Measurements from ENCODE around the gene SPAG8.
A peak's percentile ranks its signal among the peaks of the same experiment; 100 is the strongest.

The SPAG8 gene

GRCh38 chr9:35835766-35836165, 23.7 kb upstream of the SPAG8 start:
- DNase-seq, result no peak

- DNase-seq, result peak; percentile 37
These were observed 23.2 kb upstream of the SPAG8 start for GRCh38 chr9:35835216-35835632.

- no peak for DNase-seq
These were observed 22.5 kb upstream of the SPAG8 start for GRCh38 chr9:35834260-35835215.

- DNase-seq, result no peak
These were observed 20.8 kb upstream of the SPAG8 start for GRCh38 chr9:35832814-35833213.

- DNase-seq, result no peak
These were observed 19.0 kb upstream of the SPAG8 start for GRCh38 chr9:35831040-35831439.

GRCh38 chr9:35829764-35830096, 17.7 kb upstream of the SPAG8 start:
- no peak for DNase-seq

- peak; percentile 91 for DNase-seq
These were observed 17.2 kb upstream of the SPAG8 start, which contains the start of gene TMEM8B for GRCh38 chr9:35829084-35829763. Gene TMEM8B, plus strand, starts transcription at chr9:35829228. Its CDS starts 220 bp downstream, at chr9:35829448.

GRCh38 chr9:35828716-35829083, 16.6 kb upstream of the SPAG8 start, which contains the start of gene FAM221B:
Gene FAM221B, minus strand, starts transcription at chr9:35828732. Its CDS starts 2,571 bp downstream, at chr9:35826161.
- no peak for DNase-seq

- DNase-seq, result no peak
These were observed 15.4 kb upstream of the SPAG8 start for GRCh38 chr9:35827486-35827885.

- DNase-seq, result peak; percentile 78
These were observed 14.1 kb upstream of the SPAG8 start for GRCh38 chr9:35826071-35826701.

- no peak for DNase-seq
These were observed 10.9 kb upstream of the SPAG8 start for GRCh38 chr9:35822926-35823325.

- peak; percentile 21 for DNase-seq
These were observed 8.0 kb upstream of the SPAG8 start for GRCh38 chr9:35820076-35820475.

GRCh38 chr9:35818341-35818740, 6.3 kb upstream of the SPAG8 start:
- DNase-seq, result no peak

GRCh38 chr9:35816708-35817107, 4.6 kb upstream of the SPAG8 start:
- DNase-seq, result no peak

GRCh38 chr9:35814841-35815543, 2.9 kb upstream of the SPAG8 start, which contains the start of gene HINT2:
Gene HINT2, minus strand, starts transcription at chr9:35815042. Its CDS starts 63 bp downstream, at chr9:35814979.
- DNase-seq, result peak; percentile 99

GRCh38 chr9:35814106-35814840, 2.2 kb upstream of the SPAG8 start:
- peak; percentile 85 for DNase-seq

GRCh38 chr9:35813434-35814105, 1.5 kb upstream of the SPAG8 start:
- DNase-seq, result peak; percentile 58

GRCh38 chr9:35811381-35812024, 559 bp downstream of the SPAG8 start:
- no peak for DNase-seq

- no peak for DNase-seq
These were observed 1.9 kb downstream of the SPAG8 start for GRCh38 chr9:35810122-35810521.

GRCh38 chr9:35808433-35808832, 3.6 kb downstream of the SPAG8 start:
- no peak for DNase-seq

- no peak for DNase-seq
These were observed 6.0 kb downstream of the SPAG8 start for GRCh38 chr9:35806101-35806500.

Data from OCI-M1 (cell line).